Fibroblast of lung (primary cell): ENCODE data around the gene FBLN2.

Experiments used
- EZH2 ChIP-seq: IDR thresholded peaks from 2 replicates; pipeline ENCODE4 v1.5.1; 2012; ENCODE audit warnings: low read length, control low read depth, mild to moderate bottlenecking; ENCODE audit errors: missing control alignments
- TF ChIP-seq, protein P1 (sequence below), 2 donors: IDR thresholded peaks in 1 of 2; conservative IDR thresholded peaks in 1 of 2; 1 replicate in 1 of 2; 2 replicates in 1 of 2; pipeline ENCODE4 v1.5.1; 2011 to 2012; ENCODE audit warnings: low read length in 2 of 2, control low read depth in 1 of 2, inconsistent platforms in 1 of 2, low read depth in 1 of 2, mild to moderate bottlenecking in 1 of 2

DNA sequence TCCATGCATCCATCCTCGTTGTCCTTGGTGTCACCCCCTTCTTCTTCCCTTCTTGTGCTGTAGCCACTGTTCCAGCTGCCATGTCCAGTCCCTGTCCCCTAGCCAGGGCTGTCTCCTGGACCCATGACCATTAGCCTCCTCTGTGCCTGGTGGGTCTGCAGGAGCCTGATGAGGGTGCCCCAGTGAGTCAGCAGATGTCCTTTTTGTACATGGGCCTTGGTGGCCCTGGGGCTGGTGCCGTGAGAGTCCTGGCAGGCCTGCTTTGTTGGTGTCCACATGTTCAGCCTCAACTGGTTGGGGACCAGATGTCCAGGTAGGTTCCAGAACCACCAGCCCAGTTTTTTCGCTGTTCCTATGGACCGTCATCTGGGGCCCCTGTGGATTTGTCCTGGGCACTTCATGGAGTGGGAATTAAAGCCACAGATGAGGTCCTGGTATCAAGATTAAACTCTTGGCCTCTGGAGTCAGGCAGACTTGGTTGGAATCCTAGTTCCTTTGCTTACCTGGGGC, 66.1 kb downstream of the FBLN2 start:
- TF ChIP-seq, protein P1, sequence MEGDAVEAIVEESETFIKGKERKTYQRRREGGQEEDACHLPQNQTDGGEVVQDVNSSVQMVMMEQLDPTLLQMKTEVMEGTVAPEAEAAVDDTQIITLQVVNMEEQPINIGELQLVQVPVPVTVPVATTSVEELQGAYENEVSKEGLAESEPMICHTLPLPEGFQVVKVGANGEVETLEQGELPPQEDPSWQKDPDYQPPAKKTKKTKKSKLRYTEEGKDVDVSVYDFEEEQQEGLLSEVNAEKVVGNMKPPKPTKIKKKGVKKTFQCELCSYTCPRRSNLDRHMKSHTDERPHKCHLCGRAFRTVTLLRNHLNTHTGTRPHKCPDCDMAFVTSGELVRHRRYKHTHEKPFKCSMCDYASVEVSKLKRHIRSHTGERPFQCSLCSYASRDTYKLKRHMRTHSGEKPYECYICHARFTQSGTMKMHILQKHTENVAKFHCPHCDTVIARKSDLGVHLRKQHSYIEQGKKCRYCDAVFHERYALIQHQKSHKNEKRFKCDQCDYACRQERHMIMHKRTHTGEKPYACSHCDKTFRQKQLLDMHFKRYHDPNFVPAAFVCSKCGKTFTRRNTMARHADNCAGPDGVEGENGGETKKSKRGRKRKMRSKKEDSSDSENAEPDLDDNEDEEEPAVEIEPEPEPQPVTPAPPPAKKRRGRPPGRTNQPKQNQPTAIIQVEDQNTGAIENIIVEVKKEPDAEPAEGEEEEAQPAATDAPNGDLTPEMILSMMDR (conservative IDR thresholded peaks at IDR 0.05 in 1 of 2, IDR thresholded peaks at IDR 0.05 in 1 of 2; ENCODE audit: low read depth in 1 of 2, low read length in 2 of 2): no peak
- no peak for TF ChIP-seq EZH2
